Stimulated activated CD4-positive, alpha-beta T cell treated with anti-CD3 and anti-CD28 coated beads, Interleukin-4, amount 100 ng/mL, for 4 hours (primary cell): ENCODE data around the gene EGF.
"Not testable (repeated sequence)": the region's sequence is repeated elsewhere in the genome, so short reads cannot be mapped to it uniquely, and the experiment has no call there.

Source experiments
- DNase-seq, 2 experiments: peaks; one replicate each; pipeline ENCODE4 v3.0.0-alpha.2; 2020

Gene EGF

GRCh38 chr4:109912706-109913595, at the start of gene EGF:
EGF (plus strand) TSS chr4:109912883; CDS start chr4:109913336, 453 bp downstream.
- no peak for DNase-seq

GRCh38 chr4:109864134-109864533, 48.5 kb upstream of the EGF start:
- DNase-seq, result no peak

GRCh38 chr4:109870061-109870460, 42.6 kb upstream of the EGF start:
- DNase-seq, result no peak

- no peak for DNase-seq
These were observed 40.6 kb upstream of the EGF start for GRCh38 chr4:109872065-109872464.

- no peak for DNase-seq
These were observed 39.6 kb upstream of the EGF start for GRCh38 chr4:109872950-109873656.

GRCh38 chr4:109873791-109874514, 38.7 kb upstream of the EGF start:
- DNase-seq, result no peak

- no peak for DNase-seq
These were observed 37.6 kb upstream of the EGF start for GRCh38 chr4:109875106-109875505.

- DNase-seq, result not testable (repeated sequence)
These were observed 37.1 kb upstream of the EGF start for GRCh38 chr4:109875553-109875952.

GRCh38 chr4:109876634-109877265, 35.9 kb upstream of the EGF start:
- DNase-seq, result no peak

- no peak for DNase-seq
These were observed 35.3 kb upstream of the EGF start for GRCh38 chr4:109877400-109877799.

- no peak for DNase-seq
These were observed 34.3 kb upstream of the EGF start for GRCh38 chr4:109878355-109878754.

- no peak for DNase-seq
These were observed 33.6 kb upstream of the EGF start for GRCh38 chr4:109879081-109879480.

- DNase-seq, result no peak
These were observed 32.9 kb upstream of the EGF start for GRCh38 chr4:109879636-109880314.

- no peak for DNase-seq
These were observed 26.4 kb upstream of the EGF start for GRCh38 chr4:109886303-109886702.

- no peak for DNase-seq
These were observed 25.6 kb upstream of the EGF start for GRCh38 chr4:109887071-109887470.

- DNase-seq, result no peak
These were observed 22.6 kb upstream of the EGF start for GRCh38 chr4:109890076-109890475.

GRCh38 chr4:109902559-109903251, 10.0 kb upstream of the EGF start:
- DNase-seq, result no peak

- no peak for DNase-seq
These were observed 4.0 kb upstream of the EGF start for GRCh38 chr4:109908731-109909130.

- DNase-seq, result no peak
These were observed 2.4 kb upstream of the EGF start for GRCh38 chr4:109910256-109910655.

- DNase-seq, result no peak
These were observed 1.0 kb downstream of the EGF start for GRCh38 chr4:109913596-109914241.

- DNase-seq, result no peak
These were observed 1.6 kb downstream of the EGF start for GRCh38 chr4:109914322-109914721.
